Upper lobe of left lung (tissue), 4 donors: Measurements from ENCODE around the gene SPATA7.

Experiments used
- EP300 ChIP-seq, 4 donors: sonication (generic); formaldehyde crosslinking; IDR thresholded peaks; one replicate each; pipeline ENCODE4 v1.5.1; 2017; ENCODE audit warnings: antibody characterized with exemption in 4 of 4, control low read depth in 2 of 4
- POLR2A ChIP-seq, 4 donors: fragments of 450-650 bp; IDR thresholded peaks; one replicate each; pipeline ENCODE4 v1.5.1; 2016 to 2017; ENCODE audit warnings: antibody characterized with exemption in 4 of 4, mild to moderate bottlenecking in 2 of 4
- POLR2AphosphoS5 ChIP-seq, 2 donors: sonication (generic); formaldehyde crosslinking; IDR thresholded peaks; one replicate each; pipeline ENCODE4 v1.5.1; 2017; ENCODE audit warnings: antibody characterized with exemption in 2 of 2
- TF ChIP-seq, protein P1 (sequence below), 6 experiments: fragments of 450-650 bp in 4 of 6; fragments of 200-600 bp in 2 of 6; sonication (generic) in 2 of 6; IDR thresholded peaks; one replicate each; pipeline ENCODE4 v1.5.1; 2016 to 2019; ENCODE audit warnings: antibody characterized with exemption in 6 of 6

- no peak for TF ChIP-seq POLR2A (IDR thresholded peaks at IDR 0.05)
- TF ChIP-seq EP300 (IDR thresholded peaks at IDR 0.05) = no peak
- TF ChIP-seq, protein P1, sequence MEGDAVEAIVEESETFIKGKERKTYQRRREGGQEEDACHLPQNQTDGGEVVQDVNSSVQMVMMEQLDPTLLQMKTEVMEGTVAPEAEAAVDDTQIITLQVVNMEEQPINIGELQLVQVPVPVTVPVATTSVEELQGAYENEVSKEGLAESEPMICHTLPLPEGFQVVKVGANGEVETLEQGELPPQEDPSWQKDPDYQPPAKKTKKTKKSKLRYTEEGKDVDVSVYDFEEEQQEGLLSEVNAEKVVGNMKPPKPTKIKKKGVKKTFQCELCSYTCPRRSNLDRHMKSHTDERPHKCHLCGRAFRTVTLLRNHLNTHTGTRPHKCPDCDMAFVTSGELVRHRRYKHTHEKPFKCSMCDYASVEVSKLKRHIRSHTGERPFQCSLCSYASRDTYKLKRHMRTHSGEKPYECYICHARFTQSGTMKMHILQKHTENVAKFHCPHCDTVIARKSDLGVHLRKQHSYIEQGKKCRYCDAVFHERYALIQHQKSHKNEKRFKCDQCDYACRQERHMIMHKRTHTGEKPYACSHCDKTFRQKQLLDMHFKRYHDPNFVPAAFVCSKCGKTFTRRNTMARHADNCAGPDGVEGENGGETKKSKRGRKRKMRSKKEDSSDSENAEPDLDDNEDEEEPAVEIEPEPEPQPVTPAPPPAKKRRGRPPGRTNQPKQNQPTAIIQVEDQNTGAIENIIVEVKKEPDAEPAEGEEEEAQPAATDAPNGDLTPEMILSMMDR (IDR thresholded peaks at IDR 0.05) = no peak
- TF ChIP-seq POLR2AphosphoS5 (IDR thresholded peaks at IDR 0.05) = no peak
These were observed 36.9 kb upstream of the SPATA7 start for GRCh38 chr14:88348546-88348945.
